Islet precursor cell (in vitro differentiated cells): ENCODE results near the gene GRIK5.

Experiments
- DNase-seq: peaks from one replicate; pipeline ENCODE4 v3.0.0-alpha.2; 2018

GRIK5 gene

GRCh38 chr19:41981724-41982123 is 88.3 kb downstream of the GRIK5 start:
- no peak for DNase-seq

- DNase-seq, result no peak
These were observed 91.5 kb downstream of the GRIK5 start for GRCh38 chr19:41978470-41978869.

- no peak for DNase-seq
These were observed 92.1 kb downstream of the GRIK5 start for GRCh38 chr19:41977916-41978315.

- DNase-seq, result no peak
These were observed 95.4 kb downstream of the GRIK5 start for GRCh38 chr19:41974652-41975051.

GRCh38 chr19:41971363-41971762 is 98.6 kb downstream of the GRIK5 start:
- DNase-seq, result no peak

GRCh38 chr19:41969772-41970458 is 100.1 kb downstream of the GRIK5 start:
- DNase-seq, result no peak

- DNase-seq, result no peak
These were observed 101.0 kb downstream of the GRIK5 start for GRCh38 chr19:41968751-41969595.

GRCh38 chr19:41967054-41967783 is 102.8 kb downstream of the GRIK5 start:
- no peak for DNase-seq

- DNase-seq, result no peak
These were observed 104.9 kb downstream of the GRIK5 start for GRCh38 chr19:41965106-41965505.

GRCh38 chr19:41960973-41961372 is 109.0 kb downstream of the GRIK5 start:
- DNase-seq, result no peak

- DNase-seq, result peak; percentile 98
These were observed 110.7 kb downstream of the GRIK5 start, which contains the start of gene RABAC1 for GRCh38 chr19:41959056-41960053. Gene RABAC1, minus strand, starts transcription at chr19:41959321. Its CDS starts 29 bp downstream, at chr19:41959292.

- DNase-seq, result peak; percentile 95
These were observed 111.5 kb downstream of the GRIK5 start for GRCh38 chr19:41958367-41959055.

- peak; percentile 94 for DNase-seq
These were observed 112.1 kb downstream of the GRIK5 start for GRCh38 chr19:41957838-41958366.

- no peak for DNase-seq
These were observed 112.7 kb downstream of the GRIK5 start for GRCh38 chr19:41957161-41957837.

- no peak for DNase-seq
These were observed 113.4 kb downstream of the GRIK5 start for GRCh38 chr19:41956621-41957020.

GRCh38 chr19:41955521-41955920 is 114.5 kb downstream of the GRIK5 start:
- DNase-seq, result no peak

GRCh38 chr19:41951686-41952172 is 118.3 kb downstream of the GRIK5 start:
- peak; percentile 89 for DNase-seq
